Activated naive CD4-positive, alpha-beta T cell treated with anti-CD3 and anti-CD28 coated beads for 36 hours (primary cell): Measurements from ENCODE around the gene PDIA6. TPM values are rescaled to one million over a fixed set of nuclear protein-coding genes. Genes with fewer than 3 reads are reported as not detected.
"Not testable (repeated sequence)": the region's sequence is repeated elsewhere in the genome, so short reads cannot be mapped to it uniquely, and the experiment has no call there.

ENCODE experiments used
- CTCF ChIA-PET: fragments of 350-600 bp; sonication (Branson Sonifier 250); formaldehyde crosslinking; loops from one replicate; lab custom pipeline; 2021; ENCODE audit warnings: antibody characterized with exemption; lab: Charles Lee
- DNase-seq: peaks from one replicate; pipeline ENCODE4 v3.0.0-alpha.2; 2020
- H3K27ac Mint-ChIP-seq: one replicate; pipeline ENCODE4 v1.8.0; 2021; ENCODE audit warnings: mild to moderate bottlenecking, mixed read lengths
- H3K27me3 Mint-ChIP-seq: one replicate; pipeline ENCODE4 v1.8.0; 2021; ENCODE audit warnings: low read depth, mixed read lengths
- H3K36me3 Mint-ChIP-seq: one replicate; pipeline ENCODE4 v1.8.0; 2021; ENCODE audit warnings: low read depth, mixed read lengths
- H3K4me1 Mint-ChIP-seq: one replicate; pipeline ENCODE4 v1.8.0; 2021; ENCODE audit warnings: low read depth, mixed read lengths
- H3K4me3 Mint-ChIP-seq: one replicate; pipeline ENCODE4 v1.8.0; 2021; ENCODE audit warnings: mild to moderate bottlenecking, moderate library complexity, mixed read lengths
- H3K9me3 Mint-ChIP-seq: one replicate; pipeline ENCODE4 v1.8.0; 2021; ENCODE audit warnings: mixed read lengths
- intact Hi-C: fragments of 100-400 bp; cut with micrococcal nuclease; formaldehyde crosslinking; loops from one replicate; pipeline ENCODE4 v1.15.1; 2023
- total RNA-seq, 2 experiments: library from RNA; stranded (reverse); gene quantifications; one replicate each; pipeline ENCODE4 v1.2.3, GENCODE V29; 2021

PDIA6 gene
- total RNA-seq, 2 experiments from 2014 or later = 103 to 106 TPM

DNA sequence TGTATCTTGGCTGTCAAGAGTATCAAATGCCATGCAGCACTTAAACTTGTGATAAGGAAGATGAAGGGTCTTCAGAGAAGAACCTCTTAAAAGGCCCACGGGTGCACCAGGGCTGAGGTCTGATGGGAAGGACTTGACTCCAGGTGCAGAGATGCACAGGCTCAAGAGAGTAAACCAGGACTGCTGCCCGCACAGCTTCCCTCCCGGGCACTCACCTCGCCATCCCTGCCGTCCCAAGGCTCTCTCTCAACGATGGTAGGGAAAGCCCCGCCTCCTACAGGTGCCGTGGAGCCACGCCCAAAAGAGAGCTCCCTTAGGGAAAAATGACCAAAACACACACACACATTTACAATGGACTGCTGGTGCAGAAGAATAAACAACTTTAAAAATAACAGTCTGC, 27.9 kb downstream of the PDIA6 start:
- no peak for DNase-seq
- H3K4me3 Mint-ChIP-seq = no peak overlapping the region
- H3K27me3 Mint-ChIP-seq = no peaks in the 10 kb centered on the region
- H3K27ac Mint-ChIP-seq = no peak overlapping the region
- intact Hi-C loops = no loop called here
- CTCF ChIA-PET = no interaction called here
- H3K36me3 Mint-ChIP-seq = peaks cover 49% of the 10 kb centered on the region
- H3K9me3 Mint-ChIP-seq = no peaks in the 10 kb centered on the region
- H3K4me1 Mint-ChIP-seq = no peaks in the 10 kb centered on the region

GRCh38 chr2:10783421-10783820, 29.2 kb downstream of the PDIA6 start:
- intact Hi-C loops = no loop called here
- Mint-ChIP-seq H3K27ac (no peak overlapping the region), H3K4me1 (no peaks in the 10 kb centered on the region), H3K4me3 (no peak overlapping the region), H3K27me3 (no peaks in the 10 kb centered on the region), H3K9me3 (no peaks in the 10 kb centered on the region), H3K36me3 (peaks cover 45% of the 10 kb centered on the region)
- no peak for DNase-seq
- CTCF ChIA-PET = no interaction called here

DNA sequence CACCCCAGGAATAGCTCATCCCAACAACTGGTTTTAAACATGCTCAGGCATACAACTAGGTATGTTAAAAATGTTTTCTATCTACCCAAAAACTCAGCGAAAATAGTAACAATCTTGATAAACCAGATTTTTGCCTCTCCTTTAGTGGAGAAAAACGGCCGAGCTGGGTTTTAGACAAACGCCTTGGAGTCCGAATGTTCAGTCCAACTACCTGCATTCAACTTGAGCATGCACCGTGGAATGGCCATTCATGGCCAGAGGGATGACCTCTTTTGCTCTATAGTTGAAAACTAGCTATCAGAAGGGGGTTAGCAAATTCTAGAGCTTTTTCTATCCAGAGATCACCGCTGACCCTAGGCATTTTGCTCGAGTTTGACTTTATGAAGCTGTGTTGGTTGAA, 30.8 kb downstream of the PDIA6 start:
- Mint-ChIP-seq H3K27ac (no peak overlapping the region), H3K36me3 (peaks cover 31% of the 10 kb centered on the region), H3K9me3 (no peaks in the 10 kb centered on the region), H3K27me3 (no peaks in the 10 kb centered on the region), H3K4me3 (no peak overlapping the region), H3K4me1 (no peaks in the 10 kb centered on the region)
- CTCF ChIA-PET = no interaction called here
- DNase-seq = no peak
- intact Hi-C loops = no loop called here

- H3K4me1 Mint-ChIP-seq, H3K9me3 Mint-ChIP-seq, H3K4me3 Mint-ChIP-seq, H3K27ac Mint-ChIP-seq, DNase-seq, intact Hi-C loops, CTCF ChIA-PET, H3K27me3 Mint-ChIP-seq: not testable (repeated sequence)
- peaks cover 24% of the 10 kb centered on the region for H3K36me3 Mint-ChIP-seq
Measured at GRCh38 chr2:10780821-10781220, 31.8 kb downstream of the PDIA6 start.

DNA sequence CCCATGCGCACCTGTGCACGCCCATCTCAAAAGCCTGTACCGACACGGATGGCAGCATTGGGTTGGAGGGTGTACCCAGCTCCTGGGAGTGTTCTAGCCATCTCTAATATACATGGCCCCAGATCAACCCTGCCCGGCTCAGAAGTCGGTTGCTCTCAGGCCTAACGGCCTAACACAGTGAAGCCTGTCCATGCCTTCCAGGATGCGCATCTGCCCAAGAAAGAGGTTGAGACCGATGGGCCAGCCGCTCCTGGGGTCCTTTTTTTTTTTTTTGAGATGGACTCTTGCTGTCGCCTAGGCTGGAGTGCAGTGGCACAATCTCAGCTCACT, 32.1 kb downstream of the PDIA6 start:
- H3K27me3 Mint-ChIP-seq = no peaks in the 10 kb centered on the region
- no peak for DNase-seq
- H3K4me3 Mint-ChIP-seq = no peak overlapping the region
- no peaks in the 10 kb centered on the region for H3K9me3 Mint-ChIP-seq
- CTCF ChIA-PET = no interaction called here
- intact Hi-C loops = no loop called here
- H3K27ac Mint-ChIP-seq = no peak overlapping the region
- no peaks in the 10 kb centered on the region for H3K4me1 Mint-ChIP-seq
- H3K36me3 Mint-ChIP-seq = peaks cover 24% of the 10 kb centered on the region

DNA sequence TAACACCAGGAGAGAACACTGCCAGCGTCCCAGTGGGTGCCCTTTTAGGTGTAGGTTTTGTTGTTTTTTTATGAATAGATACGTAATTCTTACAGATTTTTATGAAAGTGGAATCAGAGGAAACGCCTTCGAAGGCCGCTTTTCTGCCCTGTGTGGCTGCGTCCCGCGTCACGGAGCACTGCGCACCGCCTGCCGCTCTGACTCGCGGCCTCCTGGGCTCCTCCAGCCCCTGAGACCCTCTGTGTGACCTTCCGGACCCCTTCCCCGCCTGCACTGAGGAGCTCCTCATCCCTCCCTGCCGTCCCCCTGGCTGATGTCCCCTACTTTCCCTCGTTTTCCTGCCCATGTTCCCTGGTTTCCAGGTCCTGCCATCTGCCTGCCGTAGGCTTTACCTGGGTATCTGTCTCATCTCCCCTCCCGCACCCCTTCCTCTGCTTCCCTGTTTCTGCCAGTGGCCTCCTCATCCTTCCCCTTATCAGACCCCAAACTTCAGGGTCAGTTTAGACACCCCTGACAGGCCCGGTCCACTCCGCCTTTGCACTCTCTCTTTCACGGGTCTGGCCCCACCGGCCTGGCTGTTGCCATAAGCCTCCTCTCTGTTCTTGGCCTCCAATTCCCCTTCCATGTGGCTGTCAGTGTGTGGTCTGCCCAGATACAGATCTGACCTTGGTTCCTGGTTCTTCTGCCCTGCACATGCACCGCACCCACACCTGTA, 32.7 kb downstream of the PDIA6 start:
- Mint-ChIP-seq H3K27ac (no peak overlapping the region), H3K27me3 (no peaks in the 10 kb centered on the region), H3K4me1 (no peaks in the 10 kb centered on the region), H3K36me3 (peaks cover 24% of the 10 kb centered on the region), H3K9me3 (no peaks in the 10 kb centered on the region), H3K4me3 (no peak overlapping the region)
- intact Hi-C loops = no loop called here
- DNase-seq = no peak
- CTCF ChIA-PET = no interaction called here

DNA sequence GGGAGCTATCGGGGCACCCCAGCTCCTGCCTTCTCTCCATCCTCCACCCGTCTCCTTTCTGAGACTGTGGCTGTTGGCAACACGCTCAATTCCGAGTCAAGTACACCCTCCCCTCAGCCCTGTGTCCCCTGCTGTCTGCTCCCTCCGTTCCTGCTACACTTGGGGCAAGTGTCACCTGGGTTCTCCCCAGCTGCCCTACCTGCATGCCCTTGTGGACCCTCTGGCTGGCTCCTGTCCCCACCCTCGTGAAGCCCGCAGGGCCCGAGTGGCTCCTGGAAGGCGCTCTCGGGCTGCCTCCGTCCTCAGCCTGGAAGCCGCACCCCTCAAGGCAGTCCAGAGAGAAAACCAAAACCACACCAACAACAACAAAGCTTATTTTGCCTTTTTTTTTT, 33.9 kb downstream of the PDIA6 start:
- Mint-ChIP-seq H3K36me3 (peaks cover 16% of the 10 kb centered on the region), H3K27ac (no peak overlapping the region), H3K27me3 (no peaks in the 10 kb centered on the region), H3K4me3 (no peak overlapping the region), H3K9me3 (no peaks in the 10 kb centered on the region), H3K4me1 (no peaks in the 10 kb centered on the region)
- intact Hi-C loops = no loop called here
- CTCF ChIA-PET = no interaction called here
- DNase-seq = no peak

GRCh38 chr2:10777842-10778723, 34.5 kb downstream of the PDIA6 start:
- Mint-ChIP-seq H3K27me3 (no peaks in the 10 kb centered on the region), H3K27ac (no peak overlapping the region), H3K4me1 (no peaks in the 10 kb centered on the region), H3K36me3 (peaks cover 16% of the 10 kb centered on the region), H3K4me3 (no peak overlapping the region), H3K9me3 (no peaks in the 10 kb centered on the region)
- no peak for DNase-seq
- CTCF ChIA-PET = no interaction called here
- intact Hi-C loops = no loop called here

- Mint-ChIP-seq H3K4me1 (no peaks in the 10 kb centered on the region), H3K27me3 (no peaks in the 10 kb centered on the region), H3K4me3 (no peak overlapping the region), H3K36me3 (peaks cover 13% of the 10 kb centered on the region), H3K9me3 (no peaks in the 10 kb centered on the region), H3K27ac (no peak overlapping the region)
- intact Hi-C loops = no loop called here
- CTCF ChIA-PET = no interaction called here
- no peak for DNase-seq
Measured at GRCh38 chr2:10777111-10777841, 35.3 kb downstream of the PDIA6 start.

DNA sequence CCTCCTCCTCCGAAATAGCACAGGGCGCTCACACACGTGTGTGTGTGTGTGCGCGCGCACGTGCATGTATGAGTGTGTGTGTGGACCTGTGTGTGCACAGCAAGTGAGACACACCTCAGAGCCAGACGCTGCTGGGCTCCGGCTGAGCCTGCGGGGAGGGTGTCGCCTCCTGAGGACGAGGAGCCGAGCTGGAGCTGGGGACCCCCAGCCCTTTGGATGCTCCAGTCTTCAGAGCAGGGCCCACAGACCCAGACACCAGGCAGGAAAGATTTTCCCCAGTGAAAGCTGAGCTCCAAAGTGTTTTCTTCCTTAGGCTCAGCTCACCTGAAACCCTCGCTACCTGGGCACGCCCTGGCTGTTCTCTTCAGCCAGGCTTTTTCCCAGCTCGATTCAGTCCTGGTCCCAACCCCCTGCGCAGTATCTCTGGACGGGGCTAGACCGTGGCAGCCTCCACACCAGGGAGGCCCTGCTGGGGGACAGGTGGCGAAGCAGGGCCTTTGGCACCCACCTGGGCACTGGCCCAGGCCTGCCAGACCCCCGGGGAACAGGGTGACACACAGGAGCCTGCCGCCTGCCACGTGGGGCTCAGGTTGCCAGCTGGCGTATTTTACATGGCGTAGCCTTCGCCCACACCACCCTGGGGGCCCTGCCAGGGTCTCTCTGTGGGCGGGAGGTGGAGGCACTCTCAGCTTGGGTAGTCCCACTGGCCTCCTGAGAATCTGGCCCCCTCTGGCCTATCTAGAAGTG, 36.2 kb downstream of the PDIA6 start:
- no peak overlapping the region for H3K4me3 Mint-ChIP-seq
- H3K27ac Mint-ChIP-seq = no peak overlapping the region
- no peaks in the 10 kb centered on the region for H3K27me3 Mint-ChIP-seq
- DNase-seq = no peak
- intact Hi-C loops = no loop called here
- peaks cover 10% of the 10 kb centered on the region for H3K36me3 Mint-ChIP-seq
- CTCF ChIA-PET = no interaction called here
- H3K9me3 Mint-ChIP-seq = no peaks in the 10 kb centered on the region
- no peaks in the 10 kb centered on the region for H3K4me1 Mint-ChIP-seq

GRCh38 chr2:10775831-10776230, 36.8 kb downstream of the PDIA6 start:
- no peaks in the 10 kb centered on the region for H3K4me1 Mint-ChIP-seq
- CTCF ChIA-PET = no interaction called here

More at GRCh38 chr2:10775831-10776230, 36.8 kb downstream of the PDIA6 start:
- intact Hi-C loops = no loop called here
- H3K9me3 Mint-ChIP-seq = no peaks in the 10 kb centered on the region
- no peaks in the 10 kb centered on the region for H3K27me3 Mint-ChIP-seq
- H3K4me3 Mint-ChIP-seq = no peak overlapping the region
- no peak for DNase-seq
- peaks cover 7% of the 10 kb centered on the region for H3K36me3 Mint-ChIP-seq
- no peak overlapping the region for H3K27ac Mint-ChIP-seq
